Mesenchymal stem cell (in vitro differentiated cells and primary cell): ENCODE data around the gene TOMM20L. TPM values are rescaled to one million over a fixed set of nuclear protein-coding genes. Genes with fewer than 3 reads are reported as not detected.
A peak's percentile ranks its signal among the peaks of the same experiment; 100 is the strongest.

Experiments
- DNase-seq: peaks from one replicate; pipeline ENCODE4 v3.0.0-alpha.2; 2013
- H2AFZ ChIP-seq: one replicate; pipeline ENCODE4 v1.6.1; 2013; ENCODE audit warnings: low read depth, mild to moderate bottlenecking, control low read depth, inconsistent platforms, low read length, moderate library complexity
- H2AK5ac ChIP-seq: 2 replicates; pipeline ENCODE4 v1.6.1; 2013; ENCODE audit warnings: low read length, moderate library complexity, mild to moderate bottlenecking, inconsistent platforms; ENCODE audit not compliant: severe bottlenecking
- H2BK120ac ChIP-seq: one replicate; pipeline ENCODE4 v1.6.1; 2013; ENCODE audit warnings: low read depth, mild to moderate bottlenecking, inconsistent platforms, low read length, moderate library complexity
- H2BK12ac ChIP-seq, 2 experiments: one replicate each; pipeline ENCODE4 v1.6.1; 2013; ENCODE audit warnings: inconsistent platforms in 2 of 2, low read length in 2 of 2, mild to moderate bottlenecking in 2 of 2, moderate library complexity in 2 of 2, control low read depth in 1 of 2
- H2BK15ac ChIP-seq: one replicate; pipeline ENCODE4 v1.6.1; 2013; ENCODE audit warnings: mild to moderate bottlenecking, low read depth, inconsistent platforms; ENCODE audit not compliant: poor library complexity, severe bottlenecking
- H2BK5ac ChIP-seq: 2 replicates; pipeline ENCODE4 v1.6.1; 2013; ENCODE audit warnings: low read depth, mild to moderate bottlenecking, low read length, control low read depth, inconsistent platforms; ENCODE audit not compliant: poor library complexity, severe bottlenecking
- H3K14ac ChIP-seq, 2 experiments: one replicate each; pipeline ENCODE4 v1.6.1; 2013; ENCODE audit warnings: inconsistent platforms in 2 of 2, low read length in 2 of 2, control low read depth in 1 of 2, mild to moderate bottlenecking in 1 of 2, moderate library complexity in 1 of 2
- H3K18ac ChIP-seq, 2 experiments: one replicate each; pipeline ENCODE4 v1.6.1; 2013; ENCODE audit warnings: inconsistent platforms in 2 of 2, low read length in 2 of 2, control low read depth in 1 of 2, low read depth in 1 of 2, mild to moderate bottlenecking in 1 of 2
- H3K23ac ChIP-seq, 2 experiments: one replicate each; pipeline ENCODE4 v1.6.1; 2013; ENCODE audit warnings: inconsistent platforms in 2 of 2, low read length in 2 of 2, mild to moderate bottlenecking in 2 of 2, moderate library complexity in 2 of 2, control low read depth in 1 of 2
- H3K27ac ChIP-seq: 2 replicates; pipeline ENCODE4 v1.5.1; 2013; ENCODE audit warnings: mild to moderate bottlenecking, moderate library complexity, low read length, control low read depth, inconsistent platforms; ENCODE audit not compliant: poor library complexity, severe bottlenecking
- H3K27me3 ChIP-seq, 2 experiments: 2 replicates each; pipeline versions ENCODE4 v1.6.1 to v1.7.0; 2013; ENCODE audit warnings: low read length in 2 of 2, mild to moderate bottlenecking in 2 of 2, moderate library complexity in 2 of 2, control low read depth in 1 of 2, inconsistent platforms in 1 of 2; ENCODE audit not compliant: control insufficient read depth in 1 of 2, insufficient read depth in 1 of 2
- H3K36me3 ChIP-seq, 2 experiments: 2 replicates each; pipeline versions ENCODE4 v1.6.1 to v1.7.0; 2013; ENCODE audit warnings: low read length in 2 of 2, control low read depth in 1 of 2, inconsistent platforms in 1 of 2, low read depth in 1 of 2, mild to moderate bottlenecking in 1 of 2; ENCODE audit not compliant: insufficient read depth in 2 of 2, control insufficient read depth in 1 of 2
- H3K4ac ChIP-seq, 2 experiments: one replicate each; pipeline ENCODE4 v1.6.1; 2013; ENCODE audit warnings: inconsistent platforms in 2 of 2, low read length in 2 of 2, mild to moderate bottlenecking in 2 of 2, moderate library complexity in 2 of 2, control low read depth in 1 of 2, low read depth in 1 of 2
- H3K4me1 ChIP-seq: 2 replicates; pipeline ENCODE4 v1.6.1; 2013; ENCODE audit warnings: low read depth, low read length, control low read depth; ENCODE audit not compliant: control insufficient read depth, insufficient read depth
- H3K4me2 ChIP-seq: 2 replicates; pipeline ENCODE4 v1.6.1; 2013; ENCODE audit warnings: low read length, mild to moderate bottlenecking, inconsistent platforms; ENCODE audit not compliant: poor library complexity, severe bottlenecking
- H3K4me3 ChIP-seq, 2 experiments: 2 replicates each; pipeline versions ENCODE4 v1.5.1 to v1.7.0; 2013; ENCODE audit warnings: low read length in 2 of 2, mild to moderate bottlenecking in 2 of 2, control low read depth in 1 of 2, low read depth in 1 of 2; ENCODE audit not compliant: insufficient read depth in 1 of 2
- H3K79me1 ChIP-seq: replicated peaks from 2 replicates; pipeline ENCODE4 v1.6.1; 2013; ENCODE audit warnings: mild to moderate bottlenecking, control low read depth, low read length, inconsistent platforms; ENCODE audit not compliant: poor library complexity, severe bottlenecking
- H3K9ac ChIP-seq: 2 replicates; pipeline ENCODE4 v1.7.0; 2013; ENCODE audit warnings: mild to moderate bottlenecking, low read length, moderate library complexity
- H3K9me3 ChIP-seq: 2 replicates; pipeline ENCODE4 v1.7.0; 2013; ENCODE audit warnings: mild to moderate bottlenecking, low read length; ENCODE audit not compliant: control insufficient read depth
- H4K8ac ChIP-seq: one replicate; pipeline ENCODE4 v1.6.1; 2013; ENCODE audit warnings: inconsistent platforms, mild to moderate bottlenecking, low read length, moderate library complexity
- H4K91ac ChIP-seq: one replicate; pipeline ENCODE4 v1.6.1; 2013; ENCODE audit warnings: mild to moderate bottlenecking, low read length, inconsistent platforms
- WGBS: methylation state at CpG from one replicate; pipeline ENCODE4 v1.1.7; 2013; ENCODE audit warnings: mixed read lengths; 5-methylcytosine and 5-hydroxymethylcytosine counted together
- small RNA-seq: library from polyadenylated mRNA; stranded (forward); fragments of <200 nt; extraction: miRNeasy Mini kit (QIAGEN cat#:217004); gene quantifications from one replicate; pipeline ENCODE3, GENCODE V24; 2013; ENCODE audit warnings: low read depth

Gene TOMM20L

DNA sequence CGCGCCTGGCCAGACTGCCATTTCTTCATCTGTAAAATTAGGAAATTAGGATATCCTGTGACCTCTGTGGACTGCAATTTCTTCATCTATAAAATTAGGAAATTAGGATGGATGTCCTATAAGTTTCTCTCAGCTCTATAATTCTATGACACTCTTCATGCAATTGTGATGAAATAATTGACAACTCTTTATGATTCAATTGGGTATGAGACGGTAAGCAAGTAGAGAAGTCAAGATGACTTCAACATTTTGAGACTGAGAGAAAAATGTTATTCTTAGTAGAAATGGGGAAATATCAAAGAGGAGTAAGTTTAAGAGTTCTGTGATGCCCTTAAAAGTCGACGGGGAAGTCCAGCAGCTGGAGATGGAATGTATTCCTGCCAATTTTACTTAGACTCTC lies 43.7 kb downstream of the TOMM20L start:
- no peaks in the 10 kb centered on the region for H3K27me3 ChIP-seq
- H4K8ac ChIP-seq, result no peak overlapping the region
- H2BK120ac ChIP-seq, result no peak overlapping the region
- no peaks in the 10 kb centered on the region for H3K79me1 ChIP-seq
- H3K9me3 ChIP-seq, result no peaks in the 10 kb centered on the region
- H2AK5ac ChIP-seq, result no peak overlapping the region
- H2AFZ ChIP-seq, result no peak overlapping the region
- H3K36me3 ChIP-seq, result peaks cover 9 to 68% of the 10 kb centered on the region in 2 experiments
- H3K14ac ChIP-seq, result no peak overlapping the region
- H3K27ac ChIP-seq, result no peak overlapping the region
- WGBS, result over 99% methylated on average over 3 of the region's 5 CpGs
- DNase-seq, result no peak
- H3K9ac ChIP-seq, result no peak overlapping the region
- no peak overlapping the region for H3K18ac ChIP-seq
- H3K4ac ChIP-seq, result no peak overlapping the region
- no peak overlapping the region for H2BK5ac ChIP-seq
- H3K4me2 ChIP-seq, result no peak overlapping the region
- no peak overlapping the region for H4K91ac ChIP-seq
- no peaks in the 10 kb centered on the region for H3K4me1 ChIP-seq
- no peak overlapping the region for H2BK12ac ChIP-seq
- H2BK15ac ChIP-seq, result no peak overlapping the region
- no peak overlapping the region for H3K4me3 ChIP-seq
- H3K23ac ChIP-seq, result no peak overlapping the region

DNA sequence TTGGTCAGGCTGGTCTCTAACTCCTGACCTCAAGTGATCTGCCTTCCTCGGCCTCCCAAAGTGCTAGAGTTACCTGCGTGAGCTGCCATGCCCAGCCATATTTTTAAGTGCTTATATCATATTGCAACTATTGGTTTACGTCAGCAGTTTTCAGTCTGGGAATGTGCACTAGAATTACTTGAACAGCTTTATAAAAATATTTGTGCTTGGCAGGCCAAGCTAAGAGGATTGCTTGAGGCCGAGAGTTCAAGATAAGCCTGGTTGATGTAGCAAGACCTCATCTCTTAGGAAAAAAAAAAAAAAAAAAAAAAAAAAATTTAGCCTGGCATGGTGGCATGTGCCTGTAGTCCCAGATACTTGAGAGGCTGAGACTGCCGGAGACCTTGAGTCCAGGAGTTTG lies 48.9 kb downstream of the TOMM20L start:
- Histone ChIP-seq H2BK5ac (no peak overlapping the region), H3K14ac (no peak overlapping the region), H3K27ac (no peak overlapping the region), H2AFZ (no peak overlapping the region), H3K9ac (no peak overlapping the region), H3K36me3 (peaks cover 8 to 68% of the 10 kb centered on the region in 2 experiments), H2AK5ac (no peak overlapping the region), H2BK12ac (no peak overlapping the region), H3K23ac (no peak overlapping the region), H3K4me3 (no peak overlapping the region), H3K4me1 (no peaks in the 10 kb centered on the region), H3K4me2 (no peak overlapping the region), H3K18ac (no peak overlapping the region), H2BK120ac (no peak overlapping the region), H4K91ac (no peak overlapping the region), H3K27me3 (no peaks in the 10 kb centered on the region), H2BK15ac (no peak overlapping the region), H3K9me3 (no peaks in the 10 kb centered on the region), H3K4ac (no peak overlapping the region), H3K79me1 (no peaks in the 10 kb centered on the region), H4K8ac (no peak overlapping the region)
- DNase-seq, result no peak
- 98% methylated on average over 5 of the region's 5 CpGs for WGBS

- Histone ChIP-seq H2AFZ (no peak overlapping the region), H3K23ac (peak overlapping the region in 1 of 2 experiments; percentile 40), H3K27me3 (no peaks in the 10 kb centered on the region), H3K4ac (no peak overlapping the region), H2BK5ac (no peak overlapping the region), H2BK15ac (no peak overlapping the region), H2AK5ac (no peak overlapping the region), H4K91ac (no peak overlapping the region), H3K79me1 (peaks cover 2% of the 10 kb centered on the region), H3K36me3 (peaks cover 0 to 75% of the 10 kb centered on the region in 2 experiments), H3K9ac (no peak overlapping the region), H4K8ac (no peak overlapping the region), H3K9me3 (no peaks in the 10 kb centered on the region), H2BK120ac (no peak overlapping the region), H3K4me3 (no peak overlapping the region), H3K14ac (peak overlapping the region in 1 of 2 experiments; percentile 75), H3K4me2 (no peak overlapping the region), H3K27ac (peak overlapping the region; percentile 18), H2BK12ac (no peak overlapping the region), H3K18ac (peak overlapping the region in 1 of 2 experiments; percentile 30), H3K4me1 (peaks cover 2% of the 10 kb centered on the region)
- DNase-seq, result peak; percentile 38
- WGBS, result 92% methylated on average over 6 of the region's 9 CpGs
These were observed 60.0 kb downstream of the TOMM20L start for GRCh38 chr14:58455593-58456265.

Small RNAs within 50 kb of the gene (small RNA-seq; reads per million reads assigned to genes)
- not detected for gene RF00019
